Measurements from ENCODE around the gene SMARCA4.

The SMARCA4 gene

GRCh38 chr19:11014403-11014911, 53.6 kb downstream of the SMARCA4 start:
- no peak for DNase-seq (ENCODE audit: low read depth)

GRCh38 chr19:11016631-11017030, 55.8 kb downstream of the SMARCA4 start:
- DNase-seq (ENCODE audit: low read depth), result no peak

- DNase-seq (ENCODE audit: low read depth), result no peak
Observed at GRCh38 chr19:11017275-11018035, 56.6 kb downstream of the SMARCA4 start.

GRCh38 chr19:11018179-11018578, 57.3 kb downstream of the SMARCA4 start:
- DNase-seq (ENCODE audit: low read depth), result no peak

- DNase-seq (ENCODE audit: low read depth), result no peak
Observed at GRCh38 chr19:11018763-11019162, 57.9 kb downstream of the SMARCA4 start.

GRCh38 chr19:11019262-11019661, 58.4 kb downstream of the SMARCA4 start:
- no peak for DNase-seq (ENCODE audit: low read depth)

- DNase-seq (ENCODE audit: low read depth), result no peak
Observed at GRCh38 chr19:11019824-11020223, 59.0 kb downstream of the SMARCA4 start.

- DNase-seq (ENCODE audit: low read depth), result no peak
Observed at GRCh38 chr19:11020423-11020822, 59.6 kb downstream of the SMARCA4 start.

GRCh38 chr19:11020982-11021759, 60.3 kb downstream of the SMARCA4 start:
- DNase-seq (ENCODE audit: low read depth), result no peak

GRCh38 chr19:11021760-11022144, 60.9 kb downstream of the SMARCA4 start:
- no peak for DNase-seq (ENCODE audit: low read depth)

GRCh38 chr19:11023016-11023415, 62.2 kb downstream of the SMARCA4 start:
- no peak for DNase-seq (ENCODE audit: low read depth)

GRCh38 chr19:11023710-11024109, 62.9 kb downstream of the SMARCA4 start:
- no peak for DNase-seq (ENCODE audit: low read depth)

- no peak for DNase-seq (ENCODE audit: low read depth)
Observed at GRCh38 chr19:11024259-11024658, 63.4 kb downstream of the SMARCA4 start.

GRCh38 chr19:11025006-11025405, 64.2 kb downstream of the SMARCA4 start:
- DNase-seq (ENCODE audit: low read depth), result no peak

- no peak for DNase-seq (ENCODE audit: low read depth)
Observed at GRCh38 chr19:11025445-11025844, 64.6 kb downstream of the SMARCA4 start.

- no peak for DNase-seq (ENCODE audit: low read depth)
Observed at GRCh38 chr19:11025997-11026396, 65.2 kb downstream of the SMARCA4 start.

- DNase-seq (ENCODE audit: low read depth), result no peak
Observed at GRCh38 chr19:11027381-11027780, 66.6 kb downstream of the SMARCA4 start.

- DNase-seq (ENCODE audit: low read depth), result no peak
Observed at GRCh38 chr19:11028146-11028545, 67.3 kb downstream of the SMARCA4 start.

GRCh38 chr19:11031421-11032070, 70.7 kb downstream of the SMARCA4 start:
- DNase-seq (ENCODE audit: low read depth), result no peak

- DNase-seq (ENCODE audit: low read depth), result no peak
Observed at GRCh38 chr19:11033251-11033650, 72.4 kb downstream of the SMARCA4 start.

GRCh38 chr19:11033763-11034162, 72.9 kb downstream of the SMARCA4 start:
- no peak for DNase-seq (ENCODE audit: low read depth)

- DNase-seq (ENCODE audit: low read depth), result no peak
Observed at GRCh38 chr19:11034449-11035213, 73.8 kb downstream of the SMARCA4 start.
